Measurements from ENCODE around the gene OBSL1.

OBSL1 gene

DNA sequence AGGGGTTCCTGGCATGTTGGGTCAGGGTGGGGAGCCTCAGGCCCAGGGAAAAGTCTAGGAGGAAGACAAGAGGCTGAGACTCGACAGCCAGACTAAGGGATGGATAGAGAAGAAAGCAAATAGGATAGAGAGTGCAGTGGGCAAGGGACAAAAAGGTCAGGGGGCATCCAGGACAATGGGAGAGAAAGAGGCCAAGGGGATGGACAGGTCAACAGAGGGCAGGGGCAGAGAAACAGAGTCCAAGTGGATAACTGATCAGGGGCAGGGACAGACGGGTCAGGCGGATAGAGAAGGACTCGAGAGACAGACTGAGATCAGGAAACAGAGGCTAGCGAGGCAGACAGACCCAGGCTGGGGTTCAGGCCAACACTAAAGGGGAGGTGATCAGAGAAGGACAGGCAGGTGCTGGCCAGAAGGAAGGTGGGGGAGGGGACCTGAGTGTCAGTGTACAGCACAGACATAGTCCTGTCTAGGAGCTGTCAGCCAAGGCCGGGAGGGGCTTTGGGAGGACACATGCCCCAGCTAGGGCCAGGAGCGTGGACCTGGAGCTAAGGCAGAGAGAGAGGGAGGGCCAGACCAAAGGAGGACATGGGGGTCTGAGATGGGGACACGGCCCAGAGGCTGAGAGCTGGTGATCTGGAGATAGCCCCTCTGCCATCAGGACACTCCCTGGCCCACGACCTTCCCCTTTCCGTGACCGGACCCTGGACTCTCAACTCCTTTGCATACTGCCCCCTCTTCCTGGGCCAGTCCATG is 44.8 kb downstream of the OBSL1 start:
- no peaks in the 10 kb centered on the region for H3K79me2 ChIP-seq (ENCODE audit: control insufficient read depth, low read length)
- no peaks in the 10 kb centered on the region for H3K36me3 ChIP-seq (ENCODE audit: control insufficient read depth, low read length)
- H3K4me3 ChIP-seq (ENCODE audit: low read length), result no peak overlapping the region
- H3F3A ChIP-seq (ENCODE audit: control insufficient read depth, insufficient read depth), result no peaks in the 10 kb centered on the region
- 0 out of 2 replicates have a peak, but pooled peaks cover 4% of the 10 kb centered on the region for H4K20me1 ChIP-seq (ENCODE audit: control insufficient read depth, insufficient read depth, low read depth, low read length)
- peaks cover 85% of the 10 kb centered on the region for H3K27me3 ChIP-seq (ENCODE audit: control insufficient read depth, low read length)
- H3K4me1 ChIP-seq (ENCODE audit: control insufficient read depth, low read length), result no peaks in the 10 kb centered on the region
- no peaks in the 10 kb centered on the region for H3K9me2 ChIP-seq (replicated peaks; ENCODE audit: control insufficient read depth, low read length)
- no peak overlapping the region for H3K4me2 ChIP-seq (ENCODE audit: low read length)
- TF ChIP-seq, protein P1, sequence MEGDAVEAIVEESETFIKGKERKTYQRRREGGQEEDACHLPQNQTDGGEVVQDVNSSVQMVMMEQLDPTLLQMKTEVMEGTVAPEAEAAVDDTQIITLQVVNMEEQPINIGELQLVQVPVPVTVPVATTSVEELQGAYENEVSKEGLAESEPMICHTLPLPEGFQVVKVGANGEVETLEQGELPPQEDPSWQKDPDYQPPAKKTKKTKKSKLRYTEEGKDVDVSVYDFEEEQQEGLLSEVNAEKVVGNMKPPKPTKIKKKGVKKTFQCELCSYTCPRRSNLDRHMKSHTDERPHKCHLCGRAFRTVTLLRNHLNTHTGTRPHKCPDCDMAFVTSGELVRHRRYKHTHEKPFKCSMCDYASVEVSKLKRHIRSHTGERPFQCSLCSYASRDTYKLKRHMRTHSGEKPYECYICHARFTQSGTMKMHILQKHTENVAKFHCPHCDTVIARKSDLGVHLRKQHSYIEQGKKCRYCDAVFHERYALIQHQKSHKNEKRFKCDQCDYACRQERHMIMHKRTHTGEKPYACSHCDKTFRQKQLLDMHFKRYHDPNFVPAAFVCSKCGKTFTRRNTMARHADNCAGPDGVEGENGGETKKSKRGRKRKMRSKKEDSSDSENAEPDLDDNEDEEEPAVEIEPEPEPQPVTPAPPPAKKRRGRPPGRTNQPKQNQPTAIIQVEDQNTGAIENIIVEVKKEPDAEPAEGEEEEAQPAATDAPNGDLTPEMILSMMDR (IDR thresholded peaks at IDR 0.05; ENCODE audit: low read depth, low read length, poor library complexity, severe bottlenecking), result no peak
- TF ChIP-seq EZH2phosphoT487 (IDR thresholded peaks at IDR 0.05; ENCODE audit: borderline replicate concordance, low read length), result no peak
- H3K27ac ChIP-seq (ENCODE audit: low read depth, low read length), result no peak overlapping the region
- H3K9me3 ChIP-seq (ENCODE audit: control insufficient read depth, insufficient read depth, low read length), result no peaks in the 10 kb centered on the region

DNA sequence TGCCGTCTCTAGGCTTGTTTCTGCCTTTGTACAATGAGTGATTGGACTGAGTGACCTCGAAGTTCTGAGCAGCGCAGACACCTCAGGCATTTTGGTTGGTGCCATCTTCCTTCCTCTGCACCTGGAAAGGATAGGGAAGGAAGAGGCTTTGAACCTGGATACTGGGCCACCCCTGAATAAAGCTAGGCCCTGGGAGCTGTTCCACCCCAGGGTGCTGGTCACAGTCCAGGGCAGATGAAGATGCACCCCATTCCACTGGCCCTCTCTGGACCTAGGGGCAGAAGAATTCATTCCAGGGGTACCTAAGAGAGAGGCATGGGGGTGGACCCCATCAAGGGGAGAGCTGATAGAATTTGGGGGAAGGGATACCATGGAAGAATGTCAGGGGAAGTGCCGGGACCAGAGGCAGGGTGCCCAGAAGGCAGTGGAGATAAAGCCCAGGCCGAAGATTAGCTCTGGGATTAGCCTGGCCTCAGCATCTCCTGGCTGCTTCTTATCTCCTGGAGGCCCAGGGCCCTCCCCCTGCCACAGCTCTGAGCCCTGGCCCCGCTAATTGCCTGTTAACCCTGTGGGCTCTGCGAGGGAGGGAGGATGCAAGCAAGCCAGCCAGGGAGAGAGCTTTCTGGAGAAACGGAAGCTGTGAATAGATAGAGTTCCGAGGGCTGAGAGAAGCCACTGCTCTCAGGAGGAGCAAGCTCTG is 45.7 kb downstream of the OBSL1 start:
- no peak overlapping the region for H3K27ac ChIP-seq (ENCODE audit: low read depth, low read length)
- no peaks in the 10 kb centered on the region for H3K79me2 ChIP-seq (ENCODE audit: control insufficient read depth, low read length)
- no peak overlapping the region for H3K4me2 ChIP-seq (ENCODE audit: low read length)
- H3K9me3 ChIP-seq (ENCODE audit: control insufficient read depth, insufficient read depth, low read length), result no peaks in the 10 kb centered on the region
- H3K9me2 ChIP-seq (replicated peaks; ENCODE audit: control insufficient read depth, low read length), result no peaks in the 10 kb centered on the region
- no peaks in the 10 kb centered on the region for H3K36me3 ChIP-seq (ENCODE audit: control insufficient read depth, low read length)
- no peak overlapping the region for H3K4me3 ChIP-seq (ENCODE audit: low read length)
- no peaks in the 10 kb centered on the region for H3K4me1 ChIP-seq (ENCODE audit: control insufficient read depth, low read length)
- 0 out of 2 replicates have a peak, but pooled peaks cover 4% of the 10 kb centered on the region for H4K20me1 ChIP-seq (ENCODE audit: control insufficient read depth, insufficient read depth, low read depth, low read length)
- H3K27me3 ChIP-seq (ENCODE audit: control insufficient read depth, low read length), result peaks cover 88% of the 10 kb centered on the region
- no peaks in the 10 kb centered on the region for H3F3A ChIP-seq (ENCODE audit: control insufficient read depth, insufficient read depth)
- TF ChIP-seq EZH2phosphoT487 (IDR thresholded peaks at IDR 0.05; ENCODE audit: borderline replicate concordance, low read length), result no peak

DNA sequence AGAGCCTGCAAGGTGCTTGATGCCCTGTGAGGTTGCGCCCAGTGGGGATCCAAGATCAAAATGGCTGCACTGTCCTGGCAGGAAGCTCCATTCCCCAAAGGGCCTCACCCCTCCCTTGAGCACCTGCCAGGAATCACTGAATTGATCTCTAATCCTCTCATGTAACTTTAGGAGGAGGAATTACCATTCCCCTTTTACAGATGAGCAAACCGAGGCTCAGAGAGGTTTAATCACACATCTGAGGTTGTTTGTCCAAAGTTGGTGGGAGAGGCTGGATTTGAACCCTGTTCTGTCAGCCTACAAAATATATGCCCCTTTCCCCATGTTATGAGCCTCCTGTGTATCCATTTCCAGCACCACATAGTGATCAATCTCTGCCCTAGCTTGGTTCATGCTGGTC is 46.5 kb downstream of the OBSL1 start:
- Histone ChIP-seq H3K27me3 (ENCODE audit: control insufficient read depth, low read length) (peaks cover 88% of the 10 kb centered on the region), H3K9me3 (ENCODE audit: control insufficient read depth, insufficient read depth, low read length) (no peaks in the 10 kb centered on the region), H3K79me2 (ENCODE audit: control insufficient read depth, low read length) (no peaks in the 10 kb centered on the region), H3K36me3 (ENCODE audit: control insufficient read depth, low read length) (no peaks in the 10 kb centered on the region), H4K20me1 (ENCODE audit: control insufficient read depth, insufficient read depth, low read depth, low read length) (0 out of 2 replicates have a peak, but pooled peaks cover 3% of the 10 kb centered on the region), H3F3A (ENCODE audit: control insufficient read depth, insufficient read depth) (no peaks in the 10 kb centered on the region), H3K4me1 (ENCODE audit: control insufficient read depth, low read length) (no peaks in the 10 kb centered on the region), H3K9me2 (replicated peaks; ENCODE audit: control insufficient read depth, low read length) (no peaks in the 10 kb centered on the region), H3K4me2 (ENCODE audit: low read length) (no peak overlapping the region), H3K27ac (ENCODE audit: low read depth, low read length) (no peak overlapping the region), H3K4me3 (ENCODE audit: low read length) (no peak overlapping the region)
- TF ChIP-seq EZH2phosphoT487 (IDR thresholded peaks at IDR 0.05; ENCODE audit: borderline replicate concordance, low read length), result no peak
- TF ChIP-seq, protein P1 (IDR thresholded peaks at IDR 0.05; ENCODE audit: low read depth, low read length, poor library complexity, severe bottlenecking), result no peak
